ENCODE data around the gene NOMO2.
"Not testable (repeated sequence)": the region's sequence is repeated elsewhere in the genome, so short reads cannot be mapped to it uniquely, and the experiment has no call there.

- not testable (repeated sequence) for TF ChIP-seq POLR2A (IDR thresholded peaks at IDR 0.05; ENCODE audit: low read depth, low read length); POLR2AphosphoS5 (IDR thresholded peaks at IDR 0.05; ENCODE audit: low read depth, low read length); TAF1 (IDR thresholded peaks at IDR 0.05; ENCODE audit: low read depth, low read length); SPI1 (IDR thresholded peaks at IDR 0.05; ENCODE audit: low read depth, low read length); PAX5 (IDR thresholded peaks at IDR 0.05; ENCODE audit: insufficient read depth, low read length, severe bottlenecking)
These were observed 40.3 kb downstream of the NOMO2 start for GRCh38 chr16:18521445-18522181.
